ENCODE measurements around the gene GAB3. TPM values are rescaled to one million over a fixed set of nuclear protein-coding genes. Genes with fewer than 3 reads are reported as not detected.

Gene GAB3
- total and polyA plus RNA-seq, 2 donors (not counting 3 experiments of a cell fraction or from before 2014, with no cell fraction given) = 6.0 to 6.2 TPM

DNA sequence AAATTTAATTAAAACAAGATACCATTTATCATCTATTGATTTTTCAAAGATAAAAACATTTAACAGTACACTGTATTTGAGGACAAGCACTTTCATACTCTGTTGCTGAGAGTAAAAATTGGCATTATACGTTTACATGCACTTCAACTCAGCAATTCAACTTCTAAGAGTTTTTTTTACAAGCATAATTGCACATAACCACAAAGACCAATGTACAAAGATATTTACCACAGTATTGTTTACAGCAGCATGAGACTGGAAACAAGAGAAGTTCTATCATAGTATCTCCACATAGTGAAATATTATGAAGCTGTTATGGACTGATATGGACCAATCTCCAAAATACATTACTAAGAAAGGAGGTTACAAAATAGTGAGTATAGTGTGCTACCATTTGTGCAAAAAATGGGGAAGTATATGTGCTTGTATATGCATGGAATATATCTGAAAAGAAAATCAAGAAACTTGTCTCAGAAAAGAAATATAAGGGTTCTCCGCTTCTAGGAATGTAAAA is 10.9 kb downstream of the GAB3 start:
- BruUV-seq (replicated peaks) = no TSS peak
- Histone ChIP-seq H3K27ac (ENCODE audit: insufficient read depth, low read depth, low read length) (no peak overlapping the region), H3K4me1 (ENCODE audit: control insufficient read depth, extremely low read depth, insufficient read depth, low read length) (peaks cover 34% of the 10 kb centered on the region), H4K20me1 (replicated peaks; ENCODE audit: control insufficient read depth, extremely low read depth, insufficient read depth, low read length) (no peaks in the 10 kb centered on the region), H3K79me2 (ENCODE audit: control insufficient read depth, insufficient read depth, low read length) (no peaks in the 10 kb centered on the region), H3K4me2 (ENCODE audit: insufficient read depth, low read length) (no peak overlapping the region), H3K9ac (replicated peaks; ENCODE audit: extremely low read depth, insufficient read depth, low read length) (no peak overlapping the region), H3K36me3 (ENCODE audit: control insufficient read depth in 2 of 2, extremely low read depth in 1 of 2, insufficient read depth in 2 of 2, low read length in 2 of 2) (no peaks in the 10 kb centered on the region), H3K4me3 (replicated peaks in 1 of 3; ENCODE audit: insufficient read depth in 1 of 3, low read depth in 1 of 3, low read length in 3 of 3) (no peak overlapping the region), H2AFZ (ENCODE audit: low read depth, low read length) (no peak overlapping the region), H3K9me1 (replicated peaks; ENCODE audit: control insufficient read depth, extremely low read depth, insufficient read depth, low read length) (no peaks in the 10 kb centered on the region), H3K27me3 (ENCODE audit: control insufficient read depth in 2 of 2, insufficient read depth in 2 of 2, low read length in 2 of 2) (no peaks in the 10 kb centered on the region), H3K9me3 (replicated peaks; ENCODE audit: control insufficient read depth, insufficient read depth, low read length) (no peaks in the 10 kb centered on the region)
- POLR2A ChIA-PET = no interaction called here
- intact Hi-C loops (cut with micrococcal nuclease) = loop anchor here (2.0 kb wide), 1 partner anchor 65 kb away; the partner anchor contains the start of gene MPP1
- TF ChIP-seq EZH2 (IDR thresholded peaks at IDR 0.05; ENCODE audit: borderline replicate concordance, low read depth, low read length, severe bottlenecking) (no peak), GATA2 (IDR thresholded peaks at IDR 0.05; ENCODE audit: insufficient read depth, insufficient read length, low read depth, low read length) (no peak), FOS (IDR thresholded peaks at IDR 0.05; ENCODE audit: borderline replicate concordance, insufficient read depth, low read length) (no peak), POLR2A (IDR thresholded peaks at IDR 0.05; ENCODE audit: low read depth, low read length) (no peak), JUN (IDR thresholded peaks at IDR 0.05; ENCODE audit: borderline replicate concordance, insufficient read depth, insufficient read length, low read depth) (no peak), MYC (IDR thresholded peaks at IDR 0.05; ENCODE audit: low read depth, low read length) (no peak), POLR2AphosphoS5 (IDR thresholded peaks at IDR 0.05; ENCODE audit: insufficient read depth, low read depth, low read length) (no peak)
- TF ChIP-seq, protein P1, sequence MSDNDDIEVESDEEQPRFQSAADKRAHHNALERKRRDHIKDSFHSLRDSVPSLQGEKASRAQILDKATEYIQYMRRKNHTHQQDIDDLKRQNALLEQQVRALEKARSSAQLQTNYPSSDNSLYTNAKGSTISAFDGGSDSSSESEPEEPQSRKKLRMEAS (IDR thresholded peaks at IDR 0.05; ENCODE audit: insufficient read depth, insufficient read length) = no peak
- TF ChIP-seq, protein P2, sequence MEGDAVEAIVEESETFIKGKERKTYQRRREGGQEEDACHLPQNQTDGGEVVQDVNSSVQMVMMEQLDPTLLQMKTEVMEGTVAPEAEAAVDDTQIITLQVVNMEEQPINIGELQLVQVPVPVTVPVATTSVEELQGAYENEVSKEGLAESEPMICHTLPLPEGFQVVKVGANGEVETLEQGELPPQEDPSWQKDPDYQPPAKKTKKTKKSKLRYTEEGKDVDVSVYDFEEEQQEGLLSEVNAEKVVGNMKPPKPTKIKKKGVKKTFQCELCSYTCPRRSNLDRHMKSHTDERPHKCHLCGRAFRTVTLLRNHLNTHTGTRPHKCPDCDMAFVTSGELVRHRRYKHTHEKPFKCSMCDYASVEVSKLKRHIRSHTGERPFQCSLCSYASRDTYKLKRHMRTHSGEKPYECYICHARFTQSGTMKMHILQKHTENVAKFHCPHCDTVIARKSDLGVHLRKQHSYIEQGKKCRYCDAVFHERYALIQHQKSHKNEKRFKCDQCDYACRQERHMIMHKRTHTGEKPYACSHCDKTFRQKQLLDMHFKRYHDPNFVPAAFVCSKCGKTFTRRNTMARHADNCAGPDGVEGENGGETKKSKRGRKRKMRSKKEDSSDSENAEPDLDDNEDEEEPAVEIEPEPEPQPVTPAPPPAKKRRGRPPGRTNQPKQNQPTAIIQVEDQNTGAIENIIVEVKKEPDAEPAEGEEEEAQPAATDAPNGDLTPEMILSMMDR (IDR thresholded peaks at IDR 0.05; ENCODE audit: extremely low read depth in 1 of 2, insufficient read depth in 1 of 2, low read depth in 1 of 2, low read length in 2 of 2) = no peak
- DNase-seq (ENCODE audit: low read depth, low spot score) (no peak), FAIRE-seq (no peak)
- dilution Hi-C loops (cut with MboI; ENCODE audit: extremely low pct_ligation_motif_present, low sequenced_read_pairs) = no loop called here
- CTCF ChIA-PET = interaction anchor here (1.1 kb wide), 1 partner anchor 8 kb away, joined by 3 read pairs; no protein-coding TSS in a partner anchor
